CD4-positive, alpha-beta T cell treated with Interleukin-6 at 100 ng/mL for 8 hours (primary cell): ENCODE measurements around the gene FAM89A.
"Not testable (repeated sequence)": the region's sequence is repeated elsewhere in the genome, so short reads cannot be mapped to it uniquely, and the experiment has no call there.

Experiments used
- DNase-seq: peaks from one replicate; pipeline ENCODE4 v3.0.0-alpha.2; 2020; ENCODE audit warnings: mixed read lengths, low spot score

The FAM89A gene

GRCh38 chr1:230987448-230987847 lies 52.6 kb downstream of the FAM89A start:
- DNase-seq, result no peak

- DNase-seq, result no peak
These were observed 53.1 kb downstream of the FAM89A start for GRCh38 chr1:230986976-230987375.

GRCh38 chr1:230985711-230986110 lies 54.3 kb downstream of the FAM89A start:
- DNase-seq, result no peak

DNA sequence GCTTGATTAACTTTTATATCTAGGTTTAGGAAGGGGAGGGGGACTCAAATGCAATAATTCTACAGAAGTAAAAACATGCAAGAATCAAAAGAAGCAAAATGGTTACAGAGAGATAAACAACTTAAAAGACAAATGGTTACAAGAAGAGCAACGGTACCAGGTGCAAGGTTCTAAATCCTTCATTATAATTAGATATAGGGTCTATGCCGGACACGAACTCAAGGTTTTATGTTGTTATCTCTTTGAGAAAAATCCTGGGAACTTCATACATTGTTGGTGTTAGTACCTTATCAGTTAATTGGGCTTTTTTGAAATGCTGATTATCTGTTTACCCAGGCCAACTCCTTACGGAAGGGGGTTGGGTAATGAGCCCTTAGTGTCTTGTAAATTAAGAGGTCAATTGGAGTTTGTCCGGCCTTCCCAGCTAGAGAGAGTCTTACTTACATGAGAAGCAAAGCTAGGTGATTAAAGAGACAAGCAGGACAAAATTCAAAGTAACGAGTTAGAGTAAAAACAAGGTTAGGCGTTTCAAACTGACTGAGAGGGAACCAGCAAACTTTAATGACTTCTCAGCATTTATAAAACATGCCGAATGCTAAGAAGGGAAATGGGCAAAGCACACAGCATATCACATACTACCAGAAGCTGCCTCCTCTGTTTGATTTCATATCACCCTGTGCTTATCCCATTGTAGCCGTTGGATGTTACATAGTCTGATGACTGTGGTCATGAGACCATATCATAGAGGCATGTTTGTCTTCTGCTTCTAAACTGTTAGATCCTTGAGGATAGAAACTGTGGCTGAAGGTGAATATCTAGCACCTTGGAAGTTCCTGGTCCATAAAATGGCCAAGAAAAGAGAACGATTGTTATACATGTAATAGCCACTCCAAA lies 55.2 kb downstream of the FAM89A start:
- not testable (repeated sequence) for DNase-seq

- no peak for DNase-seq
These were observed 56.2 kb downstream of the FAM89A start for GRCh38 chr1:230983811-230984210.

DNA sequence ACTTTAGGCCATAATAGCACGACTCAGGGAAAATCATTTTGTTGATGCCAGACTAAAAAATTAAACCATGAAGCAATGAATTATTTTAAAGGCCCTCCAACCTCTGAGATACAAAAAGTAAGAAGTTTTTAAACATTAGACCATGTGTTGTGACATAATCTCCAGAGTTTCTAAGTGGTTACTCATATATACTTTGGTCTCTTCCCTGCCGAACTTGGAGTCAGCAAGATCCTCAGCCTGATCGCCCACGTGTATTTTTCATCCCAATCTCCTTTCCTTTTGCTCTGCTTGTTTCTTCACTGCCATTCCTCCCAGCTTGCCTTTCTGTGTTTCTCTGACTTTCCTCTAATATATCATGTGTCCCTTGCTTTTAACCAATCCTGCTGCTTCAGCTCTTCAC lies 57.4 kb downstream of the FAM89A start:
- no peak for DNase-seq

DNA sequence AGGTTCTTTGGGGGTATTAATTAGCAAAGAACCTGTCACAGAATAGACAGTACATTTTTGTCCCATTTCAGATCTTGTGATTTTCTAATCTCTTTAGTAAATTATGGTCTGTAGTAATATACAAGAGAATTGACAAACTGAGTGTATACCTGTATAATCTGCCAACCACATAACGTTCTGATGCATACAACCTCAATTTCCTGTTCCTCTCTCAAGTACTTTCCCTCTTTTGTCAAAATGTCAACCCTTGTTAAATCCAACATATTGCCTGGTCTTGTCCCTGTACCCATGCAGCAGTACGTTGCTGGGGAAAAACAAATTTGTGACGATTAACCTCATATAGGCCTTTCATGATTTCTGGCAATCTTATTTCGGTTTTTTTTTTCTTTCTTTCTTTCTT lies 60.1 kb downstream of the FAM89A start:
- DNase-seq, result peak; percentile 5

GRCh38 chr1:230979389-230979716 lies 60.7 kb downstream of the FAM89A start:
- no peak for DNase-seq

- DNase-seq, result peak; percentile 99
These were observed 61.3 kb downstream of the FAM89A start, which contains the start of the genes ARV1 and TTC13 for GRCh38 chr1:230978491-230979388. ARV1 (plus strand) TSS chr1:230979094; CDS start chr1:230979106, 12 bp downstream. TTC13 (minus strand) TSS chr1:230978861; CDS start chr1:230978830, 31 bp downstream.

GRCh38 chr1:230977761-230978490 lies 62.1 kb downstream of the FAM89A start:
- DNase-seq, result peak; percentile 4

DNA sequence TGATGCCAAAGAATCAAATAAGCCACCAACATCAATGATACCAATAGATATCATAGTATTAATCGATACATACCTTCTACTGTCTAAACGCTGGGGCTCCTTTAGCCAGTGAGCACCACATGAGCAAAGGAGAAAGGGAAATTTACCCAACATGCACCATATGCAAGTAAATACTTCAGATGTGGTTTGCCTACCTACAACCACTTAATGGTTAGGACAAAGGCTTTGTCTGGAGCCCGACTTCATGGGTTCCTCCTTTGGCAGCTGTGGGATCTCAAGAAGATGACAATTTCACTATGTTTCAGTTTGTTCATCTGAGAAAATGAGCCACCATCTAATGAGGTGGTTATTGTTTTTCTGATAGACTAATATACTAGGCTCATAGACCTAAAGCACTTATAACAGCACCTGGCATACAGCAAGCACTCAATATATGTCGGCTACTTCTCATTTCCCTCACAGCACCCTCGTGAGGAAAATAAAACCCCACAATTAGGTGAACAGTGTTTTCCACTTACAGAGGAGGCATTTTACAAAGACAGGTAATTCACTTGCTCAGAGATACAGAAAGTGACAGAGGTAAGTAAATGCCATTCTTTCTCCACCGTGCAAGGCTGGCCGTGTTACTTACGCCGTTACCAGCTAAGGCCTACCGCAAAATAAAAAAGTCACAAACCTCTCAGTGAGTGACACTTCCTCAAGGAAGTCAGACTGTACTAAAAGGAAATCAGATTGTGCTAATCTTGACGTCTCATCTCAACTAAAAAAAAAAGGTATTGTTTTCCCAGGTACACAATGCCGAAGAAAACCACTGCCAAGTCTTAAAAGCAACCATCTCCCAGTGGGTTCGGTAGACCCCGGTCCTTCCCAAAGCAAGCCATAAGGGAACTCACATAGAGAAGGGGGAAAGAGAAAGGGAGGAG lies 63.0 kb downstream of the FAM89A start:
- DNase-seq, result peak; percentile 51

GRCh38 chr1:230976360-230976759 lies 63.7 kb downstream of the FAM89A start:
- no peak for DNase-seq

DNA sequence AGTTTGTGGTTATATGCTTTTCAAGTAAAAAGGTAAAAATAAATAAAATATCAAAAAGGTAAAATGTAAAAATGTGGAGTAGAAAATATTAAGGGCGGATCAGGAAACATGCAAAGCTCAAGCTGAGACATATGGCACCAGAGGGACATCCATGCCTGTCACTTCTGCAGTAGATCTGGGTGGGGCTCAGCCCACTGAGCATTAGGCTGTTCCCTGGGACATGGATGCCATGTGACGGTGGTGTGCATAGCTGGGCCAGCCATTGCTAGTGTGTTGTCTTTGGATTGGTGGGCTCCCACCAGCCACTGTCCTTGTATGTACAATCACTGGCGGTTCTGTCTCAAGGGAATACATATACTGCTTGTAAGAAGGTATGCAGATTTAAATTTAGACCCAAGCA lies 64.4 kb downstream of the FAM89A start:
- no peak for DNase-seq

- peak; percentile 75 for DNase-seq
These were observed 67.2 kb downstream of the FAM89A start for GRCh38 chr1:230972855-230973271.

DNA sequence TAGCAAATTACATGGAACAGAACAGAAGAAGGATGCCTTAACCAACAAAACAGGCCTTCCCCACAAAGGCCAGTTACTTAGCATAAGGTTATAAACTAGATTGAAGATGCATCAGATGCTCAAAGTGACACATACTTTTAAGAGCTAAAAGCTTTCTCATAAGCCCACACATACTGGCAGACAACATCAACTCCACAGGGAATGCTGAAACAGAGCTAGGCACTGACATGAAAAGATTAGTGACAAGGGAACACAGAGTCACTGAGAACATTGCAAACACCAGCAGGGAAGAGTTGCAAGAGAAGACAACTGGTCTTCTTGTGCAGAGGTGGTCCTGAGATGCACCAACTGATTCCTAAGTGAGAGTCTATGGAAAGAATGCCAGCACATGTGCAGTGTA lies 68.3 kb downstream of the FAM89A start:
- no peak for DNase-seq

- no peak for DNase-seq
These were observed 69.6 kb downstream of the FAM89A start for GRCh38 chr1:230970432-230970831.
